MCF 10A (cell line): ENCODE measurements around the gene ANLN. TPM values are rescaled to one million over a fixed set of nuclear protein-coding genes. Genes with fewer than 3 reads are reported as not detected.

Source experiments
- BruUV-seq: library from RNA; stranded (reverse); fragments of 400-500 nt; replicated peaks from 2 replicates; lab custom pipeline; 2021; lab: Mats Ljungman, UMichigan
- CTCF ChIA-PET: fragments of 300-600 bp; sonication (Branson Sonifier 250); formaldehyde crosslinking; extraction: SDS; loops from one replicate; lab custom pipeline; 2021; ENCODE audit warnings: antibody characterized with exemption, inconsistent platforms; lab: Yijun Ruan, JAX
- POLR2A ChIA-PET: fragments of 300-600, 350-650 bp; sonication (Branson Sonifier 250); formaldehyde crosslinking; extraction: SDS; loops from one replicate; lab custom pipeline; 2020; ENCODE audit warnings: antibody characterized with exemption, inconsistent platforms; lab: Yijun Ruan, JAX
- DNase-seq: peaks from one replicate; pipeline ENCODE4 v3.0.0-alpha.2; 2018; ENCODE audit not compliant: unreplicated experiment
- H3K27ac Mint-ChIP-seq: one replicate; pipeline ENCODE4 v1.8.0; 2022; ENCODE audit warnings: mild to moderate bottlenecking, low read depth, mixed read lengths; ENCODE audit not compliant: unreplicated experiment
- H3K27me3 Mint-ChIP-seq: one replicate; pipeline ENCODE4 v1.8.0; 2022; ENCODE audit warnings: mixed read lengths; ENCODE audit not compliant: insufficient read depth, unreplicated experiment
- H3K36me3 Mint-ChIP-seq: one replicate; pipeline ENCODE4 v1.8.0; 2022; ENCODE audit warnings: mild to moderate bottlenecking, moderate library complexity, mixed read lengths; ENCODE audit not compliant: insufficient read depth, unreplicated experiment
- H3K4me1 Mint-ChIP-seq: one replicate; pipeline ENCODE4 v1.8.0; 2022; ENCODE audit warnings: mixed read lengths; ENCODE audit not compliant: insufficient read depth, unreplicated experiment
- H3K4me3 Mint-ChIP-seq: one replicate; pipeline ENCODE4 v1.8.0; 2022; ENCODE audit warnings: mild to moderate bottlenecking, moderate library complexity, mixed read lengths; ENCODE audit not compliant: unreplicated experiment
- H3K9me3 Mint-ChIP-seq: one replicate; pipeline ENCODE4 v1.8.0; 2022; ENCODE audit warnings: mixed read lengths; ENCODE audit not compliant: unreplicated experiment
- CTCF ChIP-seq: fragments of 200-600 bp; IDR thresholded peaks from one replicate; pipeline ENCODE4 v1.8.0; 2022; ENCODE audit warnings: antibody characterized with exemption, mild to moderate bottlenecking; ENCODE audit not compliant: unreplicated experiment
- intact Hi-C: fragments of 100-400 bp; cut with micrococcal nuclease; formaldehyde crosslinking; loops from 2 replicates; pipeline ENCODE4 v1.14.1; 2022
- total RNA-seq: library from RNA; stranded (reverse); gene quantifications from 2 replicates; pipeline ENCODE4 v1.2.3, GENCODE V29; 2022

The ANLN gene
- total RNA-seq, 1 experiment from 2014 or later: 104 TPM

GRCh38 chr7:36453769-36454168 lies 64.1 kb downstream of the ANLN start:
- CTCF ChIA-PET: interaction anchor here (1.5 to 4.0 kb wide), 3 partner anchors 13 to 745 kb away, joined by 4 to 36 read pairs (median 6); no protein-coding TSS in a partner anchor
- peaks cover 38% of the 10 kb centered on the region for H3K36me3 Mint-ChIP-seq
- no peak for DNase-seq
- TF ChIP-seq CTCF: no peak
- POLR2A ChIA-PET: no interaction called here
- intact Hi-C loops: no loop called here
- no peaks in the 10 kb centered on the region for H3K27me3 Mint-ChIP-seq
- no TSS peak for BruUV-seq
- no peak overlapping the region for H3K27ac Mint-ChIP-seq
- no peaks in the 10 kb centered on the region for H3K4me1 Mint-ChIP-seq
- no peaks in the 10 kb centered on the region for H3K9me3 Mint-ChIP-seq
- no peak overlapping the region for H3K4me3 Mint-ChIP-seq

- CTCF ChIA-PET: interaction anchor here (0.6 to 4.0 kb wide), 7 partner anchors 11 to 744 kb away, joined by 3 to 36 read pairs (median 3); no protein-coding TSS in a partner anchor
- POLR2A ChIA-PET: interaction anchor here (0.6 to 1.4 kb wide), 2 partner anchors 11 to 255 kb away, joined by 4 to 5 read pairs; no protein-coding TSS in a partner anchor
- H3K27me3 Mint-ChIP-seq: no peaks in the 10 kb centered on the region
- no peak overlapping the region for H3K27ac Mint-ChIP-seq
- H3K9me3 Mint-ChIP-seq: no peaks in the 10 kb centered on the region
- intact Hi-C loops: no loop called here
- H3K4me3 Mint-ChIP-seq: no peak overlapping the region
- peaks cover 36% of the 10 kb centered on the region for H3K36me3 Mint-ChIP-seq
- no TSS peak for BruUV-seq
- H3K4me1 Mint-ChIP-seq: no peaks in the 10 kb centered on the region
- no peak for DNase-seq
- TF ChIP-seq CTCF: no peak
These were observed 66.0 kb downstream of the ANLN start for GRCh38 chr7:36455646-36456045.

GRCh38 chr7:36456138-36456537 lies 66.5 kb downstream of the ANLN start:
- intact Hi-C loops: no loop called here
- Mint-ChIP-seq H3K9me3 (no peaks in the 10 kb centered on the region), H3K27ac (no peak overlapping the region), H3K4me1 (no peaks in the 10 kb centered on the region), H3K36me3 (peaks cover 31% of the 10 kb centered on the region), H3K27me3 (no peaks in the 10 kb centered on the region), H3K4me3 (no peak overlapping the region)
- DNase-seq: no peak
- no TSS peak for BruUV-seq
- ChIA-PET POLR2A (interaction anchor here (0.6 to 1.4 kb wide), 2 partner anchors 12 to 254 kb away, joined by 4 to 5 read pairs; no protein-coding TSS in a partner anchor), CTCF (interaction anchor here (0.6 to 4.0 kb wide), 7 partner anchors 11 to 744 kb away, joined by 3 to 36 read pairs (median 3); no protein-coding TSS in a partner anchor)
- TF ChIP-seq CTCF: no peak

DNA sequence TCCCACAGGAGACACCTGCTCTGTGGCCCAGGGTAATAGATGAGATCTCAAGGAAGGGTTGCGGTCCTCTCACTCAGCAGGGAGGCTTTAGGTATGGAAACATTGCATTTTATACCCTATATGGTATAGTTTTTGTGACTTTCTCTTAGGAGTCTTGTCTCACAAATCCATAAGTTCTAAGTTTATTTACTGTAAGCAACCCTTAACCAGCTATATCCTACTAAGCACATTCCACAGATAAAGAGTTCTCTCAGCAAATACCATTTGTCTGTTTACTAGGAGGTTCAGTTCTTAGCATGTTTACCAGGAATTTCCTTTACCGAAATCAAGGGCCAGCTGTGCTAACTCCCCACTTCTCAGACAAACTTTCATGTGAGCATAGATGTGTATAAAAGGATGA lies 66.9 kb downstream of the ANLN start:
- Mint-ChIP-seq H3K4me3 (no peak overlapping the region), H3K36me3 (peaks cover 29% of the 10 kb centered on the region), H3K9me3 (no peaks in the 10 kb centered on the region), H3K27ac (no peak overlapping the region), H3K27me3 (no peaks in the 10 kb centered on the region), H3K4me1 (no peaks in the 10 kb centered on the region)
- no TSS peak for BruUV-seq
- ChIA-PET POLR2A (no interaction called here), CTCF (interaction anchor here (0.6 to 1.5 kb wide), 3 partner anchors 18 to 742 kb away, joined by 3 to 4 read pairs (median 3); no protein-coding TSS in a partner anchor)
- no peak for DNase-seq
- intact Hi-C loops: no loop called here
- TF ChIP-seq CTCF: no peak
